ENCODE data around the gene FAM234B.
"Not testable (repeated sequence)": the region's sequence is repeated elsewhere in the genome, so short reads cannot be mapped to it uniquely, and the experiment has no call there.

The FAM234B gene

GRCh38 chr12:13022851-13023271 lies 21.3 kb upstream of the FAM234B start:
- FAIRE-seq: no peak

GRCh38 chr12:13023811-13024530 lies 20.2 kb upstream of the FAM234B start:
- FAIRE-seq (no peak), DNase-seq (ENCODE audit: insufficient read length, low spot score) (no peak)

More at GRCh38 chr12:13022851-13023271, 21.3 kb upstream of the FAM234B start:
- DNase-seq (ENCODE audit: insufficient read length, low spot score): no peak

DNA sequence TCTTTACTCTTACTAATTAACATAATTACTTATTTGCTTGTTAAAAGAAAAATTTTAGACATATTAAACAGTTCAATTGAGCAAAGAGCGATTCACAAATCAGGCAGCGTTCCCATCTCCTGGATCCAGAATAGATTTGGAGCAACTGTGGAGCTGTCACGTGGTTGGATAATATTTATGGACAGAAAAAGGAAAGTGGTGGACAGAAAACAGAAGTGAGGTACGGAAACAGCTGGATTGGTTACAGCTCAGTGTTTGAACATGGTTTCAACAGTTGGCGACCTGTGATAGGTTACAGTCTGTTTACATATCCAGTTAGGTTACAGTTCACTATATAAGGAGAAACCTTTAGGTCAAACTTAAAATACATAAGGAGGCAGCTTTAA lies 19.7 kb upstream of the FAM234B start:
- DNase-seq (ENCODE audit: insufficient read length, low spot score) (no peak), FAIRE-seq (no peak)

DNA sequence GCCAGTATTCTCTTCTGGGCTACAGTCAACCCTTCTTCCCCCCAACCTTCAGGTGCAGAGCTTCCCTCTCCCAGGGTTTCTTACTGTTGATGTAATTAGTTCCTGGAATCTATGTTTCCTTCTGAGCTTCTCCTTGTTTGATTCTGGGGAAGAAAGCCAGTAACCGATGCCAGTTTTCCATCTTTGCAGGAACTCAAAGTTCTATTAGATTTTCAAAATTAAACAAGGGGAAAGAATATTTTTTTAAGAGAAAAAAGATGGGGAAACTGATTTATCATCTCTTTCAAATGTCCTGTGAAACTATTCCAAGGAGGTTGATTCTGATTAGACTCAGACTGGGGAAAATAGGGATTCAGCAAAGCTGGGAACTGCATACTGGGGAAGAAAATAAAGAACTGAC lies 17.9 kb upstream of the FAM234B start:
- FAIRE-seq: no peak

GRCh38 chr12:13027032-13027431 lies 17.1 kb upstream of the FAM234B start:
- DNase-seq (ENCODE audit: insufficient read length, low spot score): no peak

More for the DNA sequence above, 17.9 kb upstream of the FAM234B start:
- no peak for DNase-seq (ENCODE audit: insufficient read length, low spot score)

GRCh38 chr12:13027508-13027907 lies 16.7 kb upstream of the FAM234B start:
- FAIRE-seq (no peak), DNase-seq (ENCODE audit: insufficient read length, low spot score) (no peak)

More at GRCh38 chr12:13027032-13027431, 17.1 kb upstream of the FAM234B start:
- FAIRE-seq: no peak

GRCh38 chr12:13028825-13029570 lies 15.2 kb upstream of the FAM234B start:
- FAIRE-seq (no peak), DNase-seq (ENCODE audit: insufficient read length, low spot score) (no peak)

DNA sequence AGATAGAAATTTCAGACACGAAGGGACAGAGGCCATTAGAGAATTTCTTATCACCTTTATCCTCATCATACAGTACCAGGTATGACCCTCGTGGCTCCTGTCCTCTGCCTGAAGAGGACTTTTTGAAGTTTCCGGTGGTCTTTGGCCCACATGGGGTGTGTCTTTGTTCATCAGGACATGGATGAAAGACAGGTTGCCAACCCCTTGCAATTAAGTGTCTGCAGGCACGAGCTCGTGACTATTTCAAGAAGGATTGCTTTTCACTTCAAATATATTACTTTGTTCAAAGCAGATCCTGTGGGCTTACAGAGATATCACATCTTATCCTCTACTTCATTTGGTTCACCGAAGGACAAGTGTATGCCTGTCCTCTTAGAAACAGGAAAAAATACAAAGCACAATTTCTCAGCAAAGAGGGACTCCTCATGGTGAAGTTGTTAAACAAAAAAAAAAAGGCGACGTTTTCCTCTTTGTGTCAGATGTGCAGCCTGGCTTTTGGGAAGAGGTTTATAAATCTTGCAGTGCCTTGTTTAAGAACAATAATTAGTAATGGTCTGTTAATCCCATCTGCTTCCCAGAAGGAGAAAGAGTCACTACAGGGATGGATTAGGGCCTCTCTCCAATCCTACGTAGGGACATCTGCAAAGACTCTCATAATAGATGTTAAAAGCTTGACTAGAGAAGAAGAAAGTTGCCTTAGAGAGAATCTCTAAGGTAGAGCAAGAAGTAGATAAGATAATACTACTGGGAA lies 13.5 kb upstream of the FAM234B start:
- FAIRE-seq (no peak), DNase-seq (ENCODE audit: insufficient read length, low spot score) (no peak)

DNA sequence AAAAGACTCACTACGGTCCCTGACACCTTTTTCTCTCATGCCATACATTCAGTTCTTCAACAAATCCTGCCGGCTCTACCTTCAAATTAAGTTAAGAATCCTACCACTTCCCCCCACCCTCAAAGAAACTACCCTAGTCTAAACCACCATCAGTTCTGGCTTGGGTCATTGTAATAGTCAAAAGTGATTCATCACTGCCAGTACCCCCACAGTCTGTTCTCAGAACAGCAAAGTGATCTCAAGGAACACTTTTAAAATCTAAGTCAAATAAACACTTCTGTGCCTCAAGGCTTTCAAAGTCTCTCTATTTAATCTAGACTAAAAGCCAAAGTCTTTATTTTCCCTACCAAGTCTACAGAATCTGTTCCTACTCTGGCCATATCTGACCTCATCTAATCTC lies 12.0 kb upstream of the FAM234B start:
- DNase-seq (ENCODE audit: insufficient read length, low spot score) (no peak), FAIRE-seq (no peak)

DNA sequence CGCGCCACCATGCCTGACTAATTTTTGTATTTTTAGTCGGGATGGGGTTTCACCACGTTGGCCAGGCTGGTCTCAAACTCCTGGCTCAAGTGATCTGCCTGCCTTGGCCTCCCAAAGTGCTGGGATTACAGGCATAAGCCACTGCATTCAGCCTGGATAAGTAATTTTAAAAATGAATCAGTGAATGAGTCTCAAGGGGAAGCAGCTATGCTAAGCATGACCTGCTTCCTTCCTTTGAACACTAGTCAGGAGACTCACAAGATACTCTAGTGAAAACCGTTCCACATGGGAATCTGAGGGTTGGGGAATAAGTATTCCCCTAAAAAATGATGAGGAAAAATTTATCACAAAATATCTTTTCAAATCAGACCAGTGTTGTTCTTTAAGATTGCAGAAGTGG lies 10.7 kb upstream of the FAM234B start:
- FAIRE-seq (no peak), DNase-seq (ENCODE audit: insufficient read length, low spot score) (no peak)

GRCh38 chr12:13035335-13035734 lies 8.8 kb upstream of the FAM234B start:
- not testable (repeated sequence) for DNase-seq (ENCODE audit: insufficient read length, low spot score); FAIRE-seq

DNA sequence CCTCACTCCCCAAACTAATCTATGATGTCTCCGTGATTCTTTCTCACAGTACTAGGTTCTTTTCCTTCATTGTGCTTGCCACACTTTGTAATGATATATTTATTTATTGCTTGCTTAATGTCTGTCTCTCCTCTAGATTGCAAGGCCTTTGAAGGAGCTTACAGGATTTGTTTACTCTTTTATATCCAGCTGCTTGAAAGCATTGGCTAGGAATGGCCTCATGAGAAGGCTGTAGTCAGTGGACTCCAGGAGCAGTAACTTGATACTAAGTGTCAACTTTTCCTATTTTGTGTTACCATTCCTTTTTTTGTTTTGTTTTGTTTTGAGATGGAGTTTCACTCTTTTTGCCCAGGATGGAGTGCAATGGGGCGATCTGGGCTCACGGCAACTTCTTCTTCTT lies 7.3 kb upstream of the FAM234B start:
- no peak for DNase-seq (ENCODE audit: insufficient read length, low spot score)
- no peak for FAIRE-seq

DNA sequence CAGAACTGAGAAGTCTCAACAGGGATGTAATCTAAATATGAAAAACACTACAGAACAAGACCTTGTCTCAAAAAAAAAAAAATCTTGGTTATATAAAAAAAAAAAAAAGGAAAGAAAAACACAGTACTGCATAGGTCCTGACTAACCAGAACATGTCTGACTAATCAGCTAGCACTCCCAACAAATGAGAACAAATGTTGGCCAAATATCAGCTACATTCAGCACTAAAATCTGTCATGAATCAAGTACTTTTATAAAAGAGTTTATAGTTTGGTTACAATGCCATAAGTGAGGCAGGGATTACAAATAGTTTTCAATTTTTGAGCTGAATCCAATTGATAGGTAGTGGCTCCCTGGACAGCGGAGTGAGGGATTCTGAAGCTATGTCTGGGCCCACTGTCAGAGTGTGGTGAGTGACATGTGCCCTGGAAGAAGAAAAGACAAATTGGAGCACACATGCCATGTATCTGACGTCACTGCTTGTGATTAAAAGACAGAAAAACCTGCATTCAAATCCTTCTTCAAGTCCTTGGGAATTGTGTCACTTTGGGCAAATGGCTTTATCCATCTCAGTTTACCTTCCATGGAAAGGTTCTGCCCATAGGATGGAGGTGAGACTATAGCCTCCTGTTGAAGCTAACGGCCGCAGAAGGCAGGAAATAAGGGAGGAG lies 5.6 kb upstream of the FAM234B start:
- no peak for DNase-seq (ENCODE audit: insufficient read length, low spot score)
- no peak for FAIRE-seq

DNA sequence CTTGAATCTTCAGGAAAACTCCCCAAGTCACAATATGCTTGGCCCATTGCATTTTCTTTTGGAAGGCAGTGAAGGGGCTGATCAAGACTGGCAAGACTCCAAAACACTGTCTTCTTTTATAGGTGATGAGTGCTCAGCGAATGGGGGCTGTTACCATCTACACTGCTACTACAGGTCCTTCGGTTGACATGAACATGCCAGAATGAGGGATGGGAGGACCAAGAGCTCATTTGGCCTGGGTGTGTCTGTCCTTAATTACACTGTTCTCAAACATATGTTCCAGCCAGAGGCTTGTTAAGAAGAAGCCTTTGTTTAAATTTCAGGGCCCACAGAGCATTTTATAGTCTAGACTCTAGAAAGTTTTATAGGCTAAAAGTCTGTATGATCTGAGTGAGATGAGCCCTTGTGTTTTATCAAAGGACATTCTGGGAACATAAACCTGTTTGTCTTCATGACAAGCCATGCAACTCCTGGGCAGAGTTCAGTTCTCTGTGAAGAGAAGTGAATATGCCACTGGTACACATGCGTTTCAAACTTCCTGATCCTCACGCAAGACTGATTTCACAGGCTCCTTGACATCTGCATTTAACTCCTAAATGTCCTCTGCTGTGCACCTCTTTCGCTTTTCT lies 4.7 kb upstream of the FAM234B start:
- no peak for DNase-seq (ENCODE audit: insufficient read length, low spot score)
- FAIRE-seq: no peak

DNA sequence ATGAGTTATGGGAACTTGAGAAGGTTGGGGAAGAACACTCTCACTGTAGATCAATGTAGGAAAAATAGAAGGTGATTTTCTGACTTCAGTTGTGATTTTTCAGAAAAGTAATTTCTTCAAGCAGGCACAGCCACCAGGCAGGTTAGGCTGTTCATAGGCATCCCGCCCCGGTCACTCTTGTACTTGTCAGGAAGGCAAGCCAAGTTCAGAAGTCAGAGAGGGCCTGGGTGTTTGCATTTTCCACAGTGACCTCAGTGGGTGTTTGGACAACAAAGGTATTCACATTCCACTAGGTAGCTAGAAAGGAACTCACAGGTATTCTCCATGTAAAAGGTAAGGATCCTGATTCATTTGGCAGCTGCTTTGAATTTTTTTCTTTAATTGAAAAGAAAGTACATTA lies 3.0 kb upstream of the FAM234B start:
- DNase-seq (ENCODE audit: insufficient read length, low spot score) (no peak), FAIRE-seq (no peak)

DNA sequence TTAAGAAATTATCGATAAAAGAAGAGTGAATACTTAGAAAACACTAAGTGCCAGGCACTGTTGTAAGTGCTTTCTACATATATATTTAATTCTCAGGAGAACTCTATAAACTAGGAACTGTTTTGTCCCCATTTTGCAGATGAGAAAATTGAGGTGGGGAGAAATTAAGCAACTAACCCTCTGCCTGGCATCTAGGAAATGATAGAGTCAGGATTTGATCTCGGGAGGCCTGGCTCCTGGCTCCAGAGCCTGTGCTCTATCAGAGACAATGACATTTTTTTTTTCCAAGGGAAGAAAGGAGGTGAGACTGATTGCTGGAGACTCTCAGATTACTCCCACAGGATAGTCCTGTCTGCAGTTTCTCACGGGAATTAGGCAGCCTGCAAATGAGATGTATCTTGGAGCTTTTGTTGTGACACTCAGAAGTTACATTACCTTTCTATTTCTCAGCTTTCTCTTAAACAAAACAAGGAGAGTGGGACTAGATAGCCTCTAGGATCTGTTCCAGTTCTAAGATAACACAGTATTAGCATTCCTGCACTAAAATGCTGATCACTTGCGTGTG lies 1.4 kb upstream of the FAM234B start:
- FAIRE-seq (no peak), DNase-seq (ENCODE audit: insufficient read length, low spot score) (no peak)

- no peak for DNase-seq (ENCODE audit: insufficient read length, low spot score)
- no peak for FAIRE-seq
These were observed 722 bp downstream of the FAM234B start for GRCh38 chr12:13044906-13045299.

DNA sequence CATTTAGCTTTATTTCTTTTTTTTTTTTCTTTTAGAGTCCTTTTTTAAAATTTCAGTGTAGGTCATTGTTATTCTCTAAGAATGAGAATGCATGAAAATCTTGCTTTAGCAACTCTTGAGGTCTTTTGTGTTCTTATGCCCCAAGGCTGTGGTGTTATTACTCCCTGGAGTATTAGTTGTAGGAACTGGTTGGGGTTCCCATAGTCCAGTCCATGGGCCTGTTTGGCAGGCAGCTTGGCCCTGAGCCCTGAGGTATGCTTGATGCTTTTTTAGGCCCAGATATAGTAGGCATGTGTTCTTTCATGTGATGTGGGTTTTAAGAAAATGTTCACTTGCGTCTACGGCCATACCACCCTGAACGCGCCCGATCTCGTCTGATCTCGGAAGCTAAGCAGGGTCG lies 1.6 kb downstream of the FAM234B start:
- FAIRE-seq (no peak), DNase-seq (ENCODE audit: insufficient read length, low spot score) (no peak)

- FAIRE-seq: no peak
These were observed 2.8 kb downstream of the FAM234B start for GRCh38 chr12:13046964-13047363.

GRCh38 chr12:13049816-13050215 lies 5.6 kb downstream of the FAM234B start:
- FAIRE-seq: no peak
- no peak for DNase-seq (ENCODE audit: insufficient read length, low spot score)

More at GRCh38 chr12:13046964-13047363, 2.8 kb downstream of the FAM234B start:
- DNase-seq (ENCODE audit: insufficient read length, low spot score): no peak

All from GM19239 (cell line).